Muscle layer of duodenum (tissue), 2 donors: Measurements from ENCODE around the gene SMG7.

Experiments
- H3K27ac ChIP-seq: one replicate; pipeline ENCODE4 v1.7.0; 2013; ENCODE audit warnings: mild to moderate bottlenecking, low read length
- H3K27me3 ChIP-seq: one replicate; pipeline ENCODE4 v1.7.0; 2013; ENCODE audit warnings: low read depth, mild to moderate bottlenecking, control low read depth, low read length
- H3K36me3 ChIP-seq, 2 donors: one replicate each; pipeline ENCODE4 v1.7.0; 2013; ENCODE audit warnings: low read length in 2 of 2, control low read depth in 1 of 2, mild to moderate bottlenecking in 1 of 2; ENCODE audit not compliant: insufficient read depth in 2 of 2, control insufficient read depth in 1 of 2
- H3K4me1 ChIP-seq, 2 donors: one replicate each; pipeline ENCODE4 v1.7.0; 2013; ENCODE audit warnings: low read length in 2 of 2, mild to moderate bottlenecking in 2 of 2, control low read depth in 1 of 2, moderate library complexity in 1 of 2; ENCODE audit not compliant: insufficient read depth in 2 of 2, control insufficient read depth in 1 of 2
- H3K4me3 ChIP-seq, 2 donors: one replicate each; pipeline ENCODE4 v1.7.0; 2013; ENCODE audit warnings: low read length in 2 of 2, low read depth in 1 of 2, mild to moderate bottlenecking in 1 of 2
- H3K9me3 ChIP-seq, 2 donors: one replicate each; pipeline ENCODE4 v1.7.0; 2013; ENCODE audit warnings: low read length in 2 of 2, control low read depth in 1 of 2, mild to moderate bottlenecking in 1 of 2; ENCODE audit not compliant: control insufficient read depth in 1 of 2
- donor health status: healthy.

Gene SMG7

DNA sequence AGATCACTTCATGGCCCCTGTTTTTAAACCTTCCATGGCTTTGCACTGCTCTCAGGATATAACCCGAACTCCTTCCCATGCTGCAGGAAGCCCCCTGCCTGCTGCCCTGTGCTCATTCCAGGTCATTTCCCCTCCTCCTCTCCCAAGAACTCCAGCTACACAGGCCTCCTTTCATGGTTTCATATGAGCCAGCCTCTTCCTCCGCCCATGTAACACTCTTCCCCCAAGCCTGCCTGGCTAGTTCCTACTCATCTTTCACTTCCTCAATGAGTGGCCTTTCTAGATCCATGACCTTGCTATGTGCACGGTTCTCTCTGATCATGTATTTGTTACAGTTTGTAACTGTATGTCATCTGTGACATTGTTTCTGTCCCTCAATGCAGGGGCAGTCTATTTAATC lies 121.1 kb downstream of the SMG7 start:
- no peaks in the 10 kb centered on the region for H3K36me3 ChIP-seq
- H3K4me3 ChIP-seq = no peak overlapping the region
- no peaks in the 10 kb centered on the region for H3K9me3 ChIP-seq
- H3K27me3 ChIP-seq = no peaks in the 10 kb centered on the region
- H3K27ac ChIP-seq = no peak overlapping the region
- H3K4me1 ChIP-seq = peaks cover 0 to 8% of the 10 kb centered on the region in 2 donors

- peaks cover 0 to 11% of the 10 kb centered on the region in 2 donors for H3K4me1 ChIP-seq
- no peaks in the 10 kb centered on the region for H3K36me3 ChIP-seq
- no peak overlapping the region for H3K4me3 ChIP-seq
- H3K27ac ChIP-seq = no peak overlapping the region
- H3K9me3 ChIP-seq = no peaks in the 10 kb centered on the region
- H3K27me3 ChIP-seq = no peaks in the 10 kb centered on the region
Observed at GRCh38 chr1:183595537-183595936, 123.2 kb downstream of the SMG7 start.

- H3K27me3 ChIP-seq = no peaks in the 10 kb centered on the region
- H3K4me1 ChIP-seq = peaks cover 0 to 11% of the 10 kb centered on the region in 2 donors
- no peaks in the 10 kb centered on the region for H3K9me3 ChIP-seq
- no peak overlapping the region for H3K27ac ChIP-seq
- no peaks in the 10 kb centered on the region for H3K36me3 ChIP-seq
- no peak overlapping the region for H3K4me3 ChIP-seq
Observed at GRCh38 chr1:183596500-183596899, 124.2 kb downstream of the SMG7 start.

DNA sequence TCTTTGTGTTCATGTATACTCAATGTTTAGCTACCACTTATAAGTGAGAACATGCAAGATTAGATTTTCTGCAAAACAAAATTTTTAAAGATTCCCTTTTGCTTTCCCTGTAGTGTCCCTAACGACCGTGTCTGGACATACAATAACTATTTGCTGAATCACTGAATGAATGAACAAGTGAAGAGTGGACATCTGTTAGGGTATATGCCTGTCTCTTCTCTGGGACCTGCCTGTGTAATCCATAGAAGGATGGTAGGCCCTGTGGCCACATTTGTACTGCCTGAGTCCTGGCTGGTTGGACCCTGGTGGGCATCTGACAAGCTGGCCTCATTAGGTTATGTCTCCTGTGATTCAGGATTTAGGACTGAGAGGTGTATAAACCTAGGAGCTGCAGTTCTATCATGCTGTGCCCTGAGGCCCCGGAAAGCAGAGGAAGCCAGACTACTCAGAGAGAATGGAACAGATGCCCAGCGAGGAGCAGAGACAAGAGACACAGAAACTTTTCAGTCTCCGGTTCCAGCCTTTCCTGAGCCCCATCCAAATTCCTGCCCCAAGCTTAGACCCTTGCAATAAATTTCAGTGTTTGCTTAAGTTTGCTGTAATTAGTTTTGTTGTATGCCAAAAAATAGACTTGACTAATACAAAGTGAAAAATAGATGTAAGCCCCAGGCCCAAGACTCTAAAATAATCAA lies 125.5 kb downstream of the SMG7 start:
- Histone ChIP-seq H3K27ac (peak overlapping the region; percentile 7), H3K27me3 (no peaks in the 10 kb centered on the region), H3K36me3 (no peaks in the 10 kb centered on the region), H3K4me1 (peaks cover 0 to 11% of the 10 kb centered on the region in 2 donors), H3K9me3 (no peaks in the 10 kb centered on the region), H3K4me3 (no peak overlapping the region)

DNA sequence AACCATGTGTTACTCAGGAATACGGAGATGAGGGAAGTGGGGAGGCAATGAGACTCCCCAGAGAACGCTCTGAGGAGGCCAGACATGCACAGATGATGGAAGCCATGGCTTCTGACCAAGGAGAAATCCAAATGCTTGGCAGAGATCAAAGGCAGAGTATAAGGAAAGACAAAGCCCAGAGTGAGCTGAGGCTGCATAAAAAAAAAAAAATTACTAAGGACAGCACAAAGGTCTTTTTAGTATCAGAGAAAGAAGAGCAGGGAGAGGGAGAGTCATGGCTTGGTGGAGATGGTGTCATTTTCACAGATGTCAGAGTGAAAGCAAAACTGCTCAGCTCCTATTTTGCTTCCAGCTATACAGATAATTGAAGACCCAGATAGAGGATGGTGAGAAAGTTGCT lies 126.1 kb downstream of the SMG7 start:
- no peaks in the 10 kb centered on the region for H3K27me3 ChIP-seq
- H3K27ac ChIP-seq = peak overlapping the region; percentile 7
- no peaks in the 10 kb centered on the region for H3K36me3 ChIP-seq
- H3K4me3 ChIP-seq = no peak overlapping the region
- peaks cover 0 to 11% of the 10 kb centered on the region in 2 donors for H3K4me1 ChIP-seq
- no peaks in the 10 kb centered on the region for H3K9me3 ChIP-seq

DNA sequence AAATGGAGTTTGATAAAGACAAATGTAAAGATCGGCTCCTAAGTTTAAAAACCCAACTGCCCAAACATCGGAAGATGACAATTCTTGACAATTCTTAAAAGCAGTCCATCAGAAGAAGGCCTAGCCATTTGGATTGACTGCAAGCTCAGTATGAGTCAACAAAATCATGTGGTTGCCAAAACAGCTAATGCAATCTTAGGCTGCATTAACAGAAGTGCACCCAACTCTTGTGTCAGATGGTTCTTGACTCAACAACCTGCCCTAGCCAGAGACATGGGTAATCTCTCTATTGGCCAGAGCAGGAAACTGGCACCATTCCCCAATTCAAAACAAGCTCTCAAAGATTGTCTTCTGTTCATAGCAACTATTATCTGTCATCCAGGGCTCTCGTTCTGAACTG lies 127.8 kb downstream of the SMG7 start:
- H3K27ac ChIP-seq = no peak overlapping the region
- H3K4me1 ChIP-seq = peaks cover 0 to 11% of the 10 kb centered on the region in 2 donors
- H3K27me3 ChIP-seq = no peaks in the 10 kb centered on the region
- no peak overlapping the region for H3K4me3 ChIP-seq
- H3K9me3 ChIP-seq = no peaks in the 10 kb centered on the region
- H3K36me3 ChIP-seq = no peaks in the 10 kb centered on the region

DNA sequence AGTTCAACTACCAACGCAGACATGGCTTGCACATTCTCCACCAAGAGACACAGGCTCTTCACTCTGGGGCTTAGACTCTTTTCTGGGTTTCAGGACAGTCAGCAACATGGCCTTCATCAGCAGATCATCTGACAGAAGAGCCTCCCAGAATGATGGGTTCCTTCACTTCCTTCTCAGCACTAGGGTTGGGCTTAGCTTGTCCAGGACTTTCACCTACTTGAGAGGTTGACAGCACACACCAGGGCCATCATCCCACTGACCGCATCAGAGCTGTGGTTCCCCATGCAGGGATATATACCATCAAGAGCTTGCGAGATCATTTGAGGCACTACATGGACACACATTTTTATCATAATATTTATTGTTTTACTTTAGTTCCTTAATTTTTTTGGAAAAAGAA lies 128.3 kb downstream of the SMG7 start:
- Histone ChIP-seq H3K36me3 (no peaks in the 10 kb centered on the region), H3K4me3 (no peak overlapping the region), H3K27me3 (no peaks in the 10 kb centered on the region), H3K4me1 (peaks cover 0 to 11% of the 10 kb centered on the region in 2 donors), H3K27ac (no peak overlapping the region), H3K9me3 (no peaks in the 10 kb centered on the region)

GRCh38 chr1:183602510-183602909 lies 130.2 kb downstream of the SMG7 start:
- Histone ChIP-seq H3K9me3 (no peaks in the 10 kb centered on the region), H3K36me3 (no peaks in the 10 kb centered on the region), H3K4me1 (peaks cover 0 to 11% of the 10 kb centered on the region in 2 donors), H3K27me3 (no peaks in the 10 kb centered on the region), H3K27ac (no peak overlapping the region), H3K4me3 (no peak overlapping the region)
